ENCODE data around the gene SULT2B1.

Gene SULT2B1

GRCh38 chr19:48544856-48545750 is 6.9 kb upstream of the SULT2B1 start:
- TF ChIP-seq, protein P1, sequence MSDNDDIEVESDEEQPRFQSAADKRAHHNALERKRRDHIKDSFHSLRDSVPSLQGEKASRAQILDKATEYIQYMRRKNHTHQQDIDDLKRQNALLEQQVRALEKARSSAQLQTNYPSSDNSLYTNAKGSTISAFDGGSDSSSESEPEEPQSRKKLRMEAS (IDR thresholded peaks at IDR 0.05), result no peak
- no peak for TF ChIP-seq NFIC (IDR thresholded peaks at IDR 0.05)
- TF ChIP-seq FOXM1 (IDR thresholded peaks at IDR 0.05; ENCODE audit: borderline replicate concordance, low read depth), result no peak
- TF ChIP-seq ZBTB7A (IDR thresholded peaks at IDR 0.05; ENCODE audit: low read depth), result no peak
- TF ChIP-seq CEBPB (IDR thresholded peaks at IDR 0.05), result no peak
- no peak for TF ChIP-seq YY1 (IDR thresholded peaks at IDR 0.05; ENCODE audit: low read depth)
- TF ChIP-seq, protein P2, sequence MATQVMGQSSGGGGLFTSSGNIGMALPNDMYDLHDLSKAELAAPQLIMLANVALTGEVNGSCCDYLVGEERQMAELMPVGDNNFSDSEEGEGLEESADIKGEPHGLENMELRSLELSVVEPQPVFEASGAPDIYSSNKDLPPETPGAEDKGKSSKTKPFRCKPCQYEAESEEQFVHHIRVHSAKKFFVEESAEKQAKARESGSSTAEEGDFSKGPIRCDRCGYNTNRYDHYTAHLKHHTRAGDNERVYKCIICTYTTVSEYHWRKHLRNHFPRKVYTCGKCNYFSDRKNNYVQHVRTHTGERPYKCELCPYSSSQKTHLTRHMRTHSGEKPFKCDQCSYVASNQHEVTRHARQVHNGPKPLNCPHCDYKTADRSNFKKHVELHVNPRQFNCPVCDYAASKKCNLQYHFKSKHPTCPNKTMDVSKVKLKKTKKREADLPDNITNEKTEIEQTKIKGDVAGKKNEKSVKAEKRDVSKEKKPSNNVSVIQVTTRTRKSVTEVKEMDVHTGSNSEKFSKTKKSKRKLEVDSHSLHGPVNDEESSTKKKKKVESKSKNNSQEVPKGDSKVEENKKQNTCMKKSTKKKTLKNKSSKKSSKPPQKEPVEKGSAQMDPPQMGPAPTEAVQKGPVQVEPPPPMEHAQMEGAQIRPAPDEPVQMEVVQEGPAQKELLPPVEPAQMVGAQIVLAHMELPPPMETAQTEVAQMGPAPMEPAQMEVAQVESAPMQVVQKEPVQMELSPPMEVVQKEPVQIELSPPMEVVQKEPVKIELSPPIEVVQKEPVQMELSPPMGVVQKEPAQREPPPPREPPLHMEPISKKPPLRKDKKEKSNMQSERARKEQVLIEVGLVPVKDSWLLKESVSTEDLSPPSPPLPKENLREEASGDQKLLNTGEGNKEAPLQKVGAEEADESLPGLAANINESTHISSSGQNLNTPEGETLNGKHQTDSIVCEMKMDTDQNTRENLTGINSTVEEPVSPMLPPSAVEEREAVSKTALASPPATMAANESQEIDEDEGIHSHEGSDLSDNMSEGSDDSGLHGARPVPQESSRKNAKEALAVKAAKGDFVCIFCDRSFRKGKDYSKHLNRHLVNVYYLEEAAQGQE (IDR thresholded peaks at IDR 0.05; ENCODE audit: low read depth), result no peak
- no peak for TF ChIP-seq TCF12 (IDR thresholded peaks at IDR 0.05; ENCODE audit: low read depth)
- no peak for TF ChIP-seq USF1 (IDR thresholded peaks at IDR 0.05)
- no peak for TF ChIP-seq TAF1 (IDR thresholded peaks at IDR 0.05; ENCODE audit: low read depth)
- TF ChIP-seq CREB1 (IDR thresholded peaks at IDR 0.05; ENCODE audit: low read depth), result no peak
- no peak for TF ChIP-seq TEAD4 (IDR thresholded peaks at IDR 0.05)
- no peak for TF ChIP-seq EGR1 (IDR thresholded peaks at IDR 0.05)
- no peak for TF ChIP-seq EP300 (IDR thresholded peaks at IDR 0.05; ENCODE audit: borderline replicate concordance)
- no peak for TF ChIP-seq RAD21 (IDR thresholded peaks at IDR 0.05; ENCODE audit: low read depth)

DNA sequence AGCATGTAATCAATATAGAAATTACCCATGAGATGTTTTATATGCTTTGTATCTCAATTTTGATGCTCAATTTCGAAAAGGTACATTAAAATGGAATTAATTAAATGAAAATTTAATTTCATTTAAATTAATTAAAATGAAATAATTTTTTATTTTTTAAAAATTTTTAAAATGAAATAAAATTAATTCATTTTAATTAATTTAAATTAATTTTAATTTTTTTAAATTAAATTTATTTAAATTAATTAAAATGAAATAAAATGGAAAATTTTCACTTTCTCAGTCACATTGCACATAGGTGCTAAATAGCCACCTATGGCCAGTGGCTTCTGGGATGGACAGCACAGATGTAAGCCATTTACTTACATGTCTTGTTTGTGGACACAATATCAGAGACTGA is 4.2 kb upstream of the SULT2B1 start:
- TF ChIP-seq TAF1 (IDR thresholded peaks at IDR 0.05; ENCODE audit: low read depth) (no peak), YY1 (IDR thresholded peaks at IDR 0.05; ENCODE audit: low read depth) (no peak), RAD21 (IDR thresholded peaks at IDR 0.05; ENCODE audit: low read depth) (no peak), EP300 (IDR thresholded peaks at IDR 0.05; ENCODE audit: borderline replicate concordance) (no peak), CEBPB (IDR thresholded peaks at IDR 0.05) (no peak), TEAD4 (IDR thresholded peaks at IDR 0.05) (no peak), USF1 (IDR thresholded peaks at IDR 0.05) (no peak), EGR1 (IDR thresholded peaks at IDR 0.05) (no peak)
- TF ChIP-seq, protein P2 (IDR thresholded peaks at IDR 0.05; ENCODE audit: low read depth), result no peak
- TF ChIP-seq, protein P1 (IDR thresholded peaks at IDR 0.05), result no peak

GRCh38 chr19:48548253-48548911 is 3.6 kb upstream of the SULT2B1 start:
- TF ChIP-seq ZBTB7A (IDR thresholded peaks at IDR 0.05; ENCODE audit: low read depth) (no peak), TEAD4 (IDR thresholded peaks at IDR 0.05) (no peak), EGR1 (IDR thresholded peaks at IDR 0.05) (no peak), EP300 (IDR thresholded peaks at IDR 0.05; ENCODE audit: borderline replicate concordance) (no peak), USF1 (IDR thresholded peaks at IDR 0.05) (no peak), CEBPB (IDR thresholded peaks at IDR 0.05) (no peak), TCF12 (IDR thresholded peaks at IDR 0.05; ENCODE audit: low read depth) (no peak), RAD21 (IDR thresholded peaks at IDR 0.05; ENCODE audit: low read depth) (no peak), NFIC (IDR thresholded peaks at IDR 0.05) (no peak), YY1 (IDR thresholded peaks at IDR 0.05; ENCODE audit: low read depth) (no peak), FOXM1 (IDR thresholded peaks at IDR 0.05; ENCODE audit: borderline replicate concordance, low read depth) (no peak), CREB1 (IDR thresholded peaks at IDR 0.05; ENCODE audit: low read depth) (no peak), TAF1 (IDR thresholded peaks at IDR 0.05; ENCODE audit: low read depth) (no peak)
- TF ChIP-seq, protein P1 (IDR thresholded peaks at IDR 0.05), result no peak
- TF ChIP-seq, protein P2 (IDR thresholded peaks at IDR 0.05; ENCODE audit: low read depth), result no peak

All from Ishikawa (cell line).